GM21717 (cell line): ENCODE results near the gene VOPP1.

Experiments used
- ATAC-seq: cut with Tn5 transposase; IDR thresholded peaks from one replicate; pipeline ENCODE4 v1.9.1; 2021; ENCODE audit warnings: mild to moderate bottlenecking, moderate library complexity; ENCODE audit not compliant: unreplicated experiment

VOPP1 gene

DNA sequence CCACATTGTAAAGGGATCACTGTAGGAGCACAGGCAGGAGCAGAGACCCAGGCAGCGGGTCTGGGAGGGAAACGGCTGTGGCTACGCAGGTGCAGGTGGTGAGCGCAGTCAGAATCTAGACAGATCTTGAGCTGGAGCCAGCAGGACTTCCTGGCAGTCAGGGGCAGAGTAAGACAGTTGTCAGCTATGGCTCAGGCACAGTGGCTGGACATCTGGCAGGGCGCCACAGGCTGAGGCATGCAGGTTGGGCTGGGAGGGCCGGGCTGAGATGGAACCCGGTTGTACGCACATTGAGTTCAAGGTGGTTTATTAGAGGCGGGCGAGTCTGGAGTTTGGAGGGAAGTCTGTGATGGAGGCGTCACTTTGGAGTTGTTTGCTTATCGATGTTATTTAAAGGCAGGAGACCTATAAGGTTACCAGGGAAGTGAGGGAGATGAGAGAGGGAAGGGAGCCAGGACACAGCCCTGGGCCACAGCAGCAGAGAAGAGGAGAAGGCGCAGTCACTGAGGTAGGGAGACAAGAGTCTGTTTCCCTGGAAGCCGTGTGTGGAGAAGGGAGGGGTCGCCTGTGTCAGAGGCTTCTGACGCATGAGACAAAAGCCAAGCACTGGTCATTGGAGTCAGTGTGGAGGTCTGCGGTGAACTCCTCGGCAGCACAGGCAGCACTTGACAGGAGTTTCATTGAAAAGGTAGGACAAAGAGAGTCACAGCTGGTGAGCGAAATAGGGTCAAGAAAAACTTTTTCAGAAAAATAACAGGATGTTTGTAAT lies 133.4 kb downstream of the VOPP1 start:
- ATAC-seq = no peak

DNA sequence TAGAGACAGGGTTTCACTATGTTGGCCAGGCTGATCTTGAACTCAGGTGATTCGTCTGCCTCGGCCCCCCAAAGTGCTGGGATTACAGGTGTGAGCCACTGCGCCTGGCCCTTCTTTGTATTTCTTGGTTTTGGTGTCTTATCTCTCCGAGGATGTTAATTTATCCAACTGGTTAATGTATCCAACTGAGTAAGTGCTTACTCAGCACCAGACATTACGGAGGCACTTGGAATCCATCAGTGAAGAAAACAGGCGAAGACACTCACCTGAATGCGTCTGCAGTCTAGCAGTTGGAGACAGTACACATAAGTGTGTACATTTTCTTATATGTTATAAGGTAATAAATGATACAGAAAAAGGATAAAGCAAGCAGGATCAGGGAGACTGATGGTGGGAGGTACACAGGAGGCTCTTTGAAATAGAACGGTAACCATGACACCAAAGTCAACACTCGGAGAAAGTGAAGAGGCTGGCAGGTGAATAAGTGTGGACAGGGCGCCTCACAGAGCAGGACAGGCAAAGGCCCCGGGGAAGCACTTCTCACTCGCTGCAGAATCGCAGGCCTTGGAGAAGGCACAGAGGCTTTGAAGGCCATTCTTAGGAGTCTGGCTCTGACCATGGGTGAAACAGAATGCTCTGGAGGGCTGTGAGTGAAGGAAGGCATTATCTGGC lies 134.1 kb downstream of the VOPP1 start:
- no peak for ATAC-seq

DNA sequence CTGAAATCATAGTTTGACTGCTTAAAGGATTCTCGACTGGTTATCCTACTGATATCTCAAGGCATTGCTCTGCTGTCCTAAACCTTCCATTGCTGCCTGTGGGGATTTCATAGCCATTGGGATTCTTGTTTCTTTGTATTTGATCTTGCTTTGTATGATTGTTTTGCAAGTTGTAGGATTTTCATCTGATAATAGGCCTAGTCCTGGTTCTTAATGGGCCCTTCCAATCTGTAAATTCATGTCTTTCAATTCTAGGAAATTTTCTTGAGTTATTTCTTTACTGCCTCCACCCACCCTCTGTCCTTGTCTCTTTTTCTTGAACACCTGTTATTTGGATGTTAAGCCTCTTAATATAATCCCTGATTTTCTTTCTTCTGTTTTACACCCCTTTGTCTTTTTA lies 134.9 kb downstream of the VOPP1 start:
- no peak for ATAC-seq

DNA sequence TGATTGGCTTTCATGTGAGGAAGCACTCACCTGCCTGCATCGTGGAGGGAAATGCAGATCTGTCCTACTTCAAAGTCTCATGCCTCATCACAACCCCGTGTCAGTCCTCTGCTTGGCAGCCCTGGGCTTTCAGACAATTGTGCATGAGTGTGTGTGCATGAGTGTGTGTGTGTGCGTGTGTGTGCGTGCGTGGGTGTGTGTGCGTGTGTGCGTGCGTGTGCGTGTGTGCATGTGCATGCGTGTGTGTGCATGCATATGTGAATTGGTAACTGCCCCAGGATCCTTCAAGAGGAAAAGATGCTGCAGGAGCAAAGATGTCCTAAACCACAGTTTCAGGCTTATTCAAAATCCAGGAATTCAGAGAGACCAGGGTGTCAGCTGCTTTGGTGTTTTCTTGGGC lies 135.8 kb downstream of the VOPP1 start:
- ATAC-seq = no peak

- ATAC-seq = no peak
These were observed 136.8 kb downstream of the VOPP1 start for GRCh38 chr7:55435466-55435865.

- ATAC-seq = no peak
These were observed 139.1 kb downstream of the VOPP1 start for GRCh38 chr7:55432939-55433784.

DNA sequence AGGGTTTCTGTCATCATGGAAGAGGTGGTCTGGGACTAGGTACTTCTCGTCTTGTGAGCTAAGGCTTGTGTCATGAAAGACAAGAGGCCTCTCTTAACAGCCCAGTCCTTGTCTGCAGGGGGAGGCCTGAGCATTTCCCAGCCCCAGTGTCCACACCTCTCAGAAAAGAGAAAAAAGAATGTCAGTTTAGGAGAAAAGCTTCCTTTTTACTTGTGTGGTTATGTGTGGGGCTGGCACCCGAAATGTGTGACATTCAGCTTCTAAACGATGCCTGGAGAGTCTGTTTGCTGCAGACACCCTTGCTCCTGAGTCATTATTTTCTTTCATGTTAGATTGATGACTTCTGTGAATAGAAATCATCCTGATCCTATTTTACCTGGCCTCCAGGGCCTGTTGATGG lies 139.8 kb downstream of the VOPP1 start:
- ATAC-seq = no peak

GRCh38 chr7:55431898-55432297 lies 140.4 kb downstream of the VOPP1 start:
- ATAC-seq = no peak

DNA sequence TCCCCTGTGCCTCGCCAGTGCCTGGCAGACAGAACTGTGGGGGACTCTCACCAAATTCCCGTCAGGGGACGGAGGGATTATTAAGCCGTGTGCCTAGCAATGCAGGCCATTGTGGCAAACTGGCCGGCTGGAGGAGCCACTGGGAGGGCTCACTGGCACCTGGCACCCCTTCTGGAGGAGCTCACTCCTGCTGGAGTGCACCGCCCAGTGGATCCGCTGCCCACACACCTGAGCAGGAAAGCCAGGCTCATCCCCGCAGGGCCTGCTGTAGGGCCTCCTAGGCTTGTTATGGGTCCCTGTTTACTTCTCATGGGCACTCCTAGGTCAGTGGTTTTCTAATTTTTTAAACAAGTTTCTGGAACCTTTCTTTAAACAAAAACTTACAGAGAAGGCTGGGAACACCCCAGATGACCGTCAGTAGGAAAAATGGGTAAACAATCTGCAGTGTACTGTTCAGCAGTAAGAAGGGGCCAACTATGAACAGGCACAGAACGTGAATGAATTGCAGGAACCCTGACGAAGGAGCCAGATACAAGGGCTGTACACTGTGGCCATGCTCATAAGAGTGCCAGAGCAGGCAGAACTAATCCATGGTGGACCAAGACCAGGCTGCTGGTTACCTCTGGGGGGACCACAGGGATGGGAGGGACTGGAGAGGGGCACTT lies 142.3 kb downstream of the VOPP1 start:
- ATAC-seq = no peak

DNA sequence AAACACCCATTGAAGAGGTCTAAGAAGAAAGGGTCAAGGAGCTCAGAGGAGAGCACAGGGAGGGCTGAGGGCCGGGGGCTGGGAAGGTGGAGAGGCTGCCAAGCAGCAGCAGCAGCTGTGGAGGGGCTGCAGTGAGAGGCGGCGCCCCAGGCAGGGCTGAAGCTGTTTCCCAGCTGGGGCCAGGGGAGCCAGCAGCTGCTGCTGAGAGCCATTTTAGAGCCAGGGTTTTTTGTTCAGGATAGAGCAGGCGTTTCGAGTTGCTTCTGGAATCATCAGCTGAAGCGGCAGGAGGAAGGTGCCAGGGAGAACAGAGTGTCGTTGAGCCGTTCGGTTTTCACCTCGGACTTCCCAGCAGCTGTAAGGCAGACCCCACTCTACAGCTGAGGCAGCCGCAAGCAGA lies 144.5 kb downstream of the VOPP1 start:
- ATAC-seq = no peak

GRCh38 chr7:55427342-55427741 lies 145.0 kb downstream of the VOPP1 start:
- ATAC-seq = no peak

- ATAC-seq = no peak
These were observed 145.6 kb downstream of the VOPP1 start for GRCh38 chr7:55426676-55427075.

GRCh38 chr7:55425141-55425752 lies 147.1 kb downstream of the VOPP1 start:
- ATAC-seq = no peak

GRCh38 chr7:55423891-55424290 lies 148.4 kb downstream of the VOPP1 start:
- no peak for ATAC-seq

DNA sequence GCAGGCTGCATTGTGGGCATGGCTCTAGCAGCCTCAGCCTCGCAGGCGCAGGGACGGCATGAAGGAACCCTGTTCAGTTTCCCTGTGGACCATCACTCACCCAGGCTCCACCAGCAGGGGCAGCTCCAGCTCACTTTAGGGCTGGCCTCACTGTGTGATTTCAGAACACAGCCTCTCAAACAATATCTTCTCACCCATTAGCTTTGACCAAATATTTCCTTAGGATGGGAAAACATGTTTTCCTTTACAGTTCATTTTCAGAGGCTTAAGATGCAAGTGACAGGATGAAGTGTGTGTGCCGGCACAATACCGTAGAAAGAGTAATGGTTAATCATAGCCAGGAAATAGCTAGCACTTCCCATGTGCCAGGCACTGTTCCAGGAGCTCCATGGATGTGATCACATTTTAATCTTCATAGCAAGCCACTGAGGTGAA lies 149.0 kb downstream of the VOPP1 start:
- ATAC-seq = no peak
